AML-193 (cell line): ENCODE measurements around the gene FIBCD1.

Source experiments
- DNase-seq, 2 experiments: peaks; one replicate each; lab custom pipeline; 2025; lab: John Stamatoyannopoulos, UW

The FIBCD1 gene

DNA sequence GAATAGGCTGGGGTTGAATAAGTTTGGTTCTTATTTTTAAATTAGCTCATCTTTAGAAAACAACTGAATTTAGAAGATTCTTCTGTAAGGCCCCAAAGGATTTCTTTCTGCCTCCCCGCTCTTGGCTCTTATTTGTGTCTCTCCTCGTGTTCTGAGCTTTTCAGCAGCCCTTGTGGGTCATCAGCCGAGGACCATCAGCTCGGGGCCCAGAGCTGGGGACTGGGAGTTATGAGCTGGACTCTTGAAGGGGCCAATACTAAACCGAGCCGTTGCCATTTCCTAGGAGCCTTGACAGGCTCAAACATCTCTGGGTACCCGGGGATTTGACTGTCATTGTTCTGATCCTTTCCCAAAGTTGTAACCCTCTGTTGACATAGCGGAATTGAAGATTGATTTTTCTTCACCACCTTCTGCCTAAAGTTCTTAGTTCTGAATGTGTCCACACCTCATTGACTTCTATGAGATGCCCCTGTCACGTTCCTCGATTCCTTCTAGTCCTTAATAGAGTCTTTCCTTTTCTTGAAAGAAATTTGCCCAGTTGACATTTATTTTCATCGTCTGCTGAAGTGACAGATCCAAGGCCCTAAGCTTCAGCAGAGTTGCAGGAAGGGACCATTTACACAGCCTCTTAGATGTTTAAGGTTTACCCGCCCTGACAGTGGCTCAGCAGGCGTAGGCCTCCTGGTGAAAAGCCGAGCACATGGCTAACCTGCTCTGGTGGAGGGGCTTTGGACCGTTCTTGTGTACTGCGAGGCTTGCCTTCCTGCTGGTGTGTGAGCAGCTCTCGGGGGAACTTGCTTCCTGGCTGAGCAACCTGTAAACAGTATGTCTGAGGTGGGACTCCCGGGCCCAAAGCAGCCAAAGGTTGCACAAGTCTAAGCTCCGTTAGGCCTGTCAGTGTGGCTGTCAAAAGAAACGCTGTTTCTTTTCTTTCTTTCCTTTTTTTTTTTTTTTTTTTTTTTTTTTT is 80.0 kb downstream of the FIBCD1 start:
- DNase-seq, result no peak

DNA sequence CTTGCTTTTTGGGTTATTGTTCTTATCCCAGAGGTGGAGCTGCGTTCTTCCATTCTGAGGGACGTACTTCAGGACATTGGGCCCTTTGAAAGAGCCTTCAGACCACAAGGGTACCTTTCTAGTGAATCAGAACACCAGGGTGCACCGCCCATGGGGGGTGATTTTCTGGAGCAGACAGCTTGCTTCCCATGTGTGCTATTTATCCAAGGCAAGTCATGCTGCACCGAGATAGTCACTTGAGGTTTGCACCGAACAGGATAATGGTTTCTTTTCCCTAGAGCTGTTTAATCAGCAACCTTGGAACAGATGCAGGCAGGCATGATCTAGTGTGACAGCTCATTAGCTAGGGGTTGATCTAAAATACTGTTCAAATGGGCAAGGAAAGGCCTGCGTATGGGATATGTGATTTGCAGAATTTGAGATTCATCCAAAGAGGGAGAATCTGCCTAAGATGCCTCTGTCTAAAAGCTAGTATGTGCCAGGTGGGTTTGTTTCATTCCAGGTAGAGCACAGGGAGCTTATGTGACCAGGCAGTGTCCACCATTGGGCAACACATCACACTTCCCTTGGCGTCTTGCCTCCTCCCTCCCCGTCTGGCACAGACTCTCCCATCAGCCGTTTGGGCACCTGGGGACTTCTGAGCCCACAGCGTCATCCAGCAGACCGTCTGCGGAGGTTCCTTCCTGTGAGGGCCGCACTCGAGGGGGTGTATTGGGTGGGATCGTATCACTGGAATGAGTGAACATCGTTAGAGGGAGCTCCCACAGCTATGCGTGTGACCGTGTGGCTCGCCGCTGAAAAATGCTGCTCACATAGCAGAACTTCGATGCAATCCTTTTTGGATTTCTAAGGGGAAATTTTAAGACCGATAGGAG is 80.9 kb downstream of the FIBCD1 start:
- no peak for DNase-seq

DNA sequence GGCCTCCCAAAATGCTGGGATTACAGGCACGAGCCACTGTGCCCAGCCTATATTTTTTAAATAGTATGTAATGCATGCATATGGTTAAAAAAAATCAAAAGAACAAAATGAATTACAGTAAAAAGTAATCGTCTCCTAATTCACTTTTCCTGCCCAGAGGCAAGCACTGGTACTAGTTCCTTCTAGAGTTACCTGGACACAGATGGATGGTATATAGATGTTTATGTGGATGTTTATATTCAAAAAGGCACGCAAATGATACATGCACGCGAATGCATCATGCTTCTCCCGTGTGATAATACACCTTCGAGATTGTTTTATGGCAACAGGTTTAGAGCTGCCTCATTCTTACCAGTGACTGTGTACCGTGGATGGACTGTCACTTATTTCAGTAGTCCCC is 82.6 kb downstream of the FIBCD1 start:
- DNase-seq, result no peak

DNA sequence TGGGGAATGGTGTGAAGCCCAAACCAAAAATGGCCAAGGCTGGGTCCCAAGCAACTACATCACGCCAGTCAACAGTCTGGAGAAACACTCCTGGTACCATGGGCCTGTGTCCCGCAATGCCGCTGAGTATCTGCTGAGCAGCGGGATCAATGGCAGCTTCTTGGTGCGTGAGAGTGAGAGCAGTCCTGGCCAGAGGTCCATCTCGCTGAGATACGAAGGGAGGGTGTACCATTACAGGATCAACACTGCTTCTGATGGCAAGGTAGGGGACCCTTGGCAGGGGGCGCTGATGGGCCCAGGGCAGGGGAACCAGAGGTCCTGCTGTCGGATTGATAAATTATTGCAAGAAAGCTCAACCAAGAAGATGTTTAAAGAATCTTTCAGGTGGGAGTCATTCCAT is 84.2 kb downstream of the FIBCD1 start:
- no peak for DNase-seq

DNA sequence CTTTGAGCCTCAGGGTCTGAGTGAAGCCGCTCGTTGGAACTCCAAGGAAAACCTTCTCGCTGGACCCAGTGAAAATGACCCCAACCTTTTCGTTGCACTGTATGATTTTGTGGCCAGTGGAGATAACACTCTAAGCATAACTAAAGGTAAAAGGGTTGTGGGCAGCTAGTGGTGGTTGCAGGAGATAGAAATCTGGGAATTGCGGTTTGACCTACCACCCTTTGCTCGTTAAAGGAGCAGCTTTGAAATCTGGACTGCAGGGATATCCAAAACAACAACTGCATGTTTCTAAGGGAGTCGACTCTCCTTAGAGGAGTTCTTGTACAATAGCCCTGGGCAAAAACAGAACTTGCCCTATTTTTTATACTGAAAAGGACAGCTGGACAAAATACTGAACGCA is 85.0 kb downstream of the FIBCD1 start:
- DNase-seq, result no peak

DNA sequence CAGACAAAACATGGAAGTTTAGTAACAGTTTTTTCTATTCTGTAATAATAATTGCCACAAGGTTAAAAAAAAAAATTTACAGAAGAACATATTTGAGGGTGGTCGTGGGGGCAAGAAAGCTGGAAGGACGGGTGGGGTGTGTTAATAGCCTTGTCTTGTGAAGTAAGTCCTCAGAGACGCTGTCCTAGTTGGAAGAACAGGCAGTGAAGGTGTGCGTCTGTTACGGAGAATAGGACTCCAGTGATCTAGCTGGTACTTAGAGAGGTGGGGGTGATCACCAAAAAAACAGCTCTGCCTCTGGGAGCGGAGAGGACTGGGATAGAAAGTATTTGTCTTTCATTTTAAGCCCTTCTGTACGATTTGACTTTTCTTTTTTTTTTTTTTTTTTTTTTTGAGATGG is 86.2 kb downstream of the FIBCD1 start:
- no peak for DNase-seq
